ENCODE measurements around the gene TMEM242. TPM values are rescaled to one million over a fixed set of nuclear protein-coding genes. Genes with fewer than 3 reads are reported as not detected.
"Not testable (repeated sequence)": the region's sequence is repeated elsewhere in the genome, so short reads cannot be mapped to it uniquely, and the experiment has no call there.

The TMEM242 gene
- total RNA-seq, 1 donor from 2014 or later: 19.4 TPM

DNA sequence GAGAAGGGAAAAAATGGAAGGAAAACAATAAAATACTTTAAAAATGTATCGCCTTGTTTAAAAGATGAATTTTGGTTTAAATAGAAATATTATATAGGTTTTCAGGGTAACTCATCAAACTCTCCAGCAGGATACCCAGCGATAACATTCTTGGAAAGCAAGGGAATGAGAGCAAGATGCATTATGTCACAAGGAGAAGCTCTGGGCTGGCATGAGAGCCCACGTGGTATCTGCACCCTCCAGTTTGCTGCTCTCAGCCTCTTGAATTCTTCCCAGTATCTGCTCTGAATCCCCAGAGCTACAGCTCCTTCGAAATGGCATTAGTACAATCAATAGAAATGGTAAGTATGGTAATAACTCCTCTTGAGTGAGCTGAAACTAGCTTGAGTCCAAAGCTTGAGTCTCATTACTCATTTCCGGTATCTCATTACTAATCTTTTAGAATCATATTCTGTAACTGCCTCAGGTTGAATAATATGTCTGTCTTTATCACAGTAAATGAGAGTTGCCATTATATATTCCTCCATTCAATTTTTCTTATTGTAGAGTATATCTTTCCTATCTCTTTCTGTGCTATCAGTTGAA is 4.9 kb upstream of the TMEM242 start:
- ATAC-seq (no peak), DNase-seq (no peak)
- intact Hi-C loops (cut with micrococcal nuclease): loop anchor here (10.0 kb wide), 1 partner anchor 257 kb away; no protein-coding TSS in a partner anchor

DNA sequence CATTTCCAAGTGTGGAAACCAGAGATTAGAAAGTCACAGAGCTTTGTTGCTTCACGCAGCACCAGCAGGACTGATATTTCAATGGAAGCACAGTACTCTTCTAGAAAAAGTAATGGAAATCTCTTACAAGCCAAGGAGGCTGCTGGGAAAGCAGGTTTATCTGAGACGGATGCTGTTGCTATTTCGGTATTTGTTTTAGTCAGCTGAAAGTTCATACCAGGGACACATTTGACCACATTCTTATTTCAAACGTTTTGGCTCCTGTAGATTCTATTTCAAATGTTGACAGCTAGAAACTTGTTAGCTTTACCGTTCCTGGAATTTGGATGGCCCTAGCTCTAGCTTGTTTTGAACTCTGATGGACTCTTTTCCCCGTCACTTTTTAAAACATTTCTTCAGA is 3.7 kb upstream of the TMEM242 start:
- intact Hi-C loops (cut with micrococcal nuclease): loop anchor here (10.0 kb wide), 1 partner anchor 258 kb away; no protein-coding TSS in a partner anchor
- no peak for DNase-seq
- no peak for ATAC-seq

GRCh38 chr6:157325069-157325805 is 1.9 kb upstream of the TMEM242 start:
- no peak for DNase-seq
- no peak for ATAC-seq
- intact Hi-C loops (cut with micrococcal nuclease): loop anchor here (10.0 kb wide), 1 partner anchor 260 kb away; no protein-coding TSS in a partner anchor

GRCh38 chr6:157323966-157324300 is 614 bp upstream of the TMEM242 start:
- ATAC-seq: peak; percentile 84
- intact Hi-C loops (cut with micrococcal nuclease): loop anchor here (10.0 kb wide), 1 partner anchor 261 kb away; no protein-coding TSS in a partner anchor
- peak; percentile 86 for DNase-seq

DNA sequence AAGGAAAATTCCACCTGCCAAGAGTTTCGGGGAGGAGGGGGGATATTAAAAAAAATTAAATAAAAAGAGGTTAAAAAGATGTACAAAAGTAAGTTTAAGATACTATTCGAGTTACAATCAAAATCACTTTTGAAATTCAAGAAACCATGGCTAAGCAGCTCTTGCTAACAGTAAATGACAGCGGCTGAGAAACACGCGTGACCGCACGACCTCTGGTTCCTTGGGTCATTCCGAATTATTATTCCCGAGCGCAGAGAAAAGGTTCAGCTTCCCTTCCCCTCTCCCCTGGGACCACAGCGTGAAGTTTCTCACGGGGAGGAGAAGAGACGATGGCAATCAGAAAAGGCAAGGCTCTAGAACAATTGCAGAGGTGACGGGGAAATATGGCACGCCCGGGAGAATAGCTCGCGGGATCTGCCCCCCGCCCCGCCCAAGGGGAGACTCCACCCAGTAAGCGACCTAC is 496 bp downstream of the TMEM242 start:
- DNase-seq (peak; percentile 89), ATAC-seq (peak; percentile 90)
- intact Hi-C loops (cut with micrococcal nuclease): loop anchor here (10.0 kb wide), 1 partner anchor 262 kb away; no protein-coding TSS in a partner anchor

DNA sequence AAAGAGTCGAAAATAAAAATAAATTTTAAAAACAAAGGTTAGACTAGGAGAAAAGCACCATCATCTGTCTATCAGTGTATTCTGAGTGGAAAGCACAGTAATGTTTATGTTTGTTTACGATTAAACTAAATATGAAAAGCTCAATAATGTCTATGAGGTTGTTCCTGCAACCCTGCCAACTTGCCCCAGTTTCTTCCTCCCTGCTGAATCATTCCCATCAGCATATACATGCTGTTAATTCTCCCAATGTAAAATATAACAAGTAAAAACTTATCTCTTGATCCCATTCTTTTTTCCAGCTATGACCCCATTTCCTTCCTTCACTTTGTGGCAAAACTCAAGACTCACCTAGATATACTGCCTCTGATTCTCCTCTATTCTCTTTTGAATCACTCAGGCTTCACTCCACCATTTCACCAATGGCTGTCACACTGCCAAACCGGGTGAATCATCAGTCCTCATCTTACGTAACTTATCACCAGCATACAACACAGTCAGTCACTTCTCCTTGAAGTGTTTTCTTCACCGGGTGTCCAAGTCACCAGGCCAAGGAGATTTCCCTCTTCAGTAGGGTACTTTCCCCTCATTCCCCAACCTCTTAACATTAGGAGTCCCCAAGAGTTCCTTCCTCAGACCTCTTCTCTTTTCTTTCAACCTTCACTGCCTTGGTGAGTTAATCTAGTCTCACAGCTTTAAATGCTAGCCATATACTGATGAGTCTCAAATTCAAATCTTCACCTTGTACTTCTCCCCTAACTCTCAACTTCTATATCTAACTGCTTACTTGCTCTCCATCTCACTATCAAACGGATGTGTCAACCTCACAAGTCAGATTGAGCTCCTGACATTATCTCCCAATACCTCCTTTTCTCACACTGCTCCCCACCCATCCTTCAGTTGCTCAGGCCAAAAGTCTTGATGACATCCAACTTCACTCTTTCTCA is 6.2 kb downstream of the TMEM242 start:
- ATAC-seq (peak; percentile 87), DNase-seq (peak; percentile 66)

GRCh38 chr6:157314705-157315321 is 8.5 kb downstream of the TMEM242 start:
- peak; percentile 64 for ATAC-seq
- no peak for DNase-seq
- intact Hi-C loops (cut with micrococcal nuclease): loop anchor here (5.0 kb wide), 1 partner anchor 352 kb away; no protein-coding TSS in a partner anchor

More for the DNA sequence above, 6.2 kb downstream of the TMEM242 start:
- intact Hi-C loops (cut with micrococcal nuclease): loop anchor here (5.0 kb wide), 1 partner anchor 350 kb away; no protein-coding TSS in a partner anchor

DNA sequence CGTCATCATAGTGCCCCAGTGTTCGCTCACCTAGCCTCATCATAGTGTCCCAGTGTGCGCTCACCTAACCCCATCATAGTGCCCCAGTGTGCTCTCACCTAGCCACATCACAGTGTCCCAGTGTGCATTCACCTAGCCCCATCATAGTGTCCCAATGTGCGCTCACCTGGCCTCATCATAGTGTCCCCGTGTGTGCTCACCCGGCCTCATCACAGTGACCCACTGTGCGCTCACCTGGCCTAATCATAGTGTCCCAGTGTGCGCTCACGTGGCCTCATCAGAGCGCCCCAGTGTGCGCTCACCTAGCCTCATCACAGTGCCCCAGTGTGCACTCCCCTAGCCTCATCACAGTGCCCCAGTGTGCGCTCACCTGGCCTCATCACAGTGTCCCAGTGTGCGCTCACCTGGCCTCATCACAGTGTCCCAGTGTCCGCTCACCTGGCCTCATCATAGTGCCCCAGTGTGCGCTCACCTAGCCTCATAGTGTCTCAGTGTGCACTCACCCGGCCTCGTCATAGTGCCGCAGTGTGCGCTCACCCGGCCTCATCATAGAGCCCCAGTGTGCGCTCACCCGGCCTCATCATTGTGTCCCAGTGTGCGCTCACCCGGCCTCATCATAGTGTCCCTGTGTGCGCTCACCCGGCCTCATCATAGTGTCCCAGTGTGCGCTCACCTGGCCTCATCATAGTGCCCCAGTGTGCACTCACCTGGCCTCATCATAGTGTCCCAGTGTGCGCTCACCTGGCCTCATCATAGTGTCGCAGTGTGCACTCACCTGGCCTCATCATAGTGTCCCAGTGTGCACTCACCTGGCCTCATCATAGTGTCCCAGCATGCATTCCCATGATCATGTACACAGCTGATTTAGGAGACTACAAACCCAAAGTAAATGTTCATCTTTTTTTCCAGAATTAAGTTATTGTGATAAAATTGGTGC is 9.5 kb downstream of the TMEM242 start:
- intact Hi-C loops (cut with micrococcal nuclease): no loop called here
- ATAC-seq (no peak), DNase-seq (no peak)

- intact Hi-C loops (cut with micrococcal nuclease): no loop called here
- ATAC-seq (no peak), DNase-seq (no peak)
Measured at GRCh38 chr6:157312757-157313156, 10.6 kb downstream of the TMEM242 start.

DNA sequence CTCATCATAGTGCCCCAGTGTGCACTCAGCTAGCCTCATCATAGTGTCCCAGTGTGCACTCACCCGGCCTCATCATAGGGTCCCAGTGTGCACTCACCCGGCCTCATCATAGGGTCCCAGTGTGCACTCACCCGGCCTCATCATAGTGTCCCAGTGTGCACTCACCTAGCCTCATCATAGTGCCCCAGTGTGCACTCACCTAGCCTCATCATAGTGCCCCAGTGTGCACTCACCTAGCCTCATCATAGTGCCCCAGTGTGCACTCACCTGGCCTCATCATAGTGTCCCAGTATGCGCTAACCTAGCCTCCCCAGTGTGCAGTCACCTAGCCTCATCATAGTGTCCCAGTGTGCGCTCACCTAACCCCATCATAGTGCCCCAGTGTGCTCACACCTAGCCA is 12.6 kb downstream of the TMEM242 start:
- DNase-seq; intact Hi-C loops (cut with micrococcal nuclease): not testable (repeated sequence)
- peak; percentile 23 for ATAC-seq

GRCh38 chr6:157307661-157308060 is 15.7 kb downstream of the TMEM242 start:
- intact Hi-C loops (cut with micrococcal nuclease): no loop called here
- ATAC-seq (no peak), DNase-seq (no peak)

DNA sequence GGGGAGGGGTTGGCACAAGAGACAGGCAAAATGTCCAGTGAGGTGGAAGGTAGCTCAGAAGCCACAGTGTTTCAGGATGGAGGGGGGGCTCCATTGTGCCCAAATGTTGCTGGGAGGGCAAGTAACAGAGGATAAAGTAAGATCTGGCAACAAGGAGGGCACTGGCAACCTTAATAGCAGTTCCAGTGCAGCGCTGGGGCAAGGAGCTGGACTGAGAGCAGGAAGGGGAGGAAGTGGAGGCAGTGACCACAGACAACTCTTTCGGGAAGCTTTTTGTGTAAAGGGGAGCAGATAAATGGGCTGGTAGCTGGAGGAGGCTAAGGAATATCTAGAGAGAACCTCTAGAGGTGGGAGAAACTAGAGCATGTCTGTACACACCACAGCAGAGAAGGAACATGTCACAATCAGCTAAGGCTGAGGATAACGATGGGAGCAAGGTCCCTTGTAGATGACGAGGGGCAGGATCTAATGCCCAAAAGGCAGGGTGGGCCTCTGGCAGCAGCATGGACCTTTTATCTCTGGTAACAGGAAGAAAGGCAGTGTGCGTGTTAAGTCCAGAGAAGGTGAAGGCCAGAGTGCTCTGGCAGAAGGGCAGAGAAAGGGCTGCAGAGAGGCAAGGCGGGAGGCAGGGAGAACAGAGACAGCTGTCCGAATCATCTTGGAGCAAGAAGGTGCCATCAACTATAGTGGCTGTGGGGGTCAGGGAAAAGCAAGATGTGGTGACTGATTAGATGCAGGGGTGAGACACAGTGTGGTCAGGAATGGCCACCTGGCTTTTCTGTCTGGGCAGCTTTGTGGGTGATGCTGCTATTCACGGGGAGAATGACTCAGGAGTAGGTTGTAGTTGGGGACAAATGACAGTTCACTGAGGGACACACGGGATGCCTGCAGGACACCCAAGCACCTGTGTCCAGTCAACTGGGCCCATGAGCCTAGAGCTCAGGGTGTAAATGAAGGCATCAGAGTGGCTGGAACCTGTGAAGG is 17.4 kb downstream of the TMEM242 start:
- ATAC-seq (peak; percentile 33), DNase-seq (no peak)
- intact Hi-C loops (cut with micrococcal nuclease): no loop called here

DNA sequence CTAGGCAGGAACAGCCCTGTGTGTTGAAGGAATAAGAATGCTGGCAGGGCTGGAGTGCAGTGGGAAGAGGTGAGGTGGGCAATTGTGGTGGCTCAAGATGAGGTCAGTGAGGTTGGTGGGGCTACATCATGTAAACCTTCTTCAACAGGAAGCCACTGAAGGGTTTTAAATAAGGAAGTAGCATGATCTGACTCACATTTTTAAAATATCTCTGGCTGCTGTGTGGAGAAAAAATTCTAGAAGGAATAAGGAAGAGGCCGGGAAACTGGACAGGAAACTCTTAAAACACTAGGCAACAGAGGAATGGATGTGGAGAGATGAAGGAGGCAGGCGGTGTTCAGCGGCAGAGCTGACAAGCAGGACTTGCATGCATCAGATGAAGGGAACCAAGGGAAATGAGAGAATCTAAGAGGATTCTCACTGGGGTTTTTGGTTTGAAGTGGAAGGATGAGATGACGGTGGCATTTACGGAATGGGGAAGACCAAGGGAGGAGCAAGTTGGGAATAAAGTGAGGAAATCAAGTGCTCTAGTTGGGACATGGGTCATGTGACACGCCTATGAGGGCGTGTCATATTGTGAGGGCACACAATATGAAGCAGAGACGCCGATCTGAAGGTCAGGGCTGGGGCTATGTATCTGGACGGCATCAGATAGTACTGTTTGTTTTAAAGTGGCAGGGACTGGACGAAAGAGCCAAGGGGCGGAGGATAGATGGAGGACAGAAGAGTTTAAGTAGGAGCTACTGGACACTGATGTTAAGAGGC is 18.2 kb downstream of the TMEM242 start:
- ATAC-seq: peak; percentile 58
- DNase-seq: no peak
- intact Hi-C loops (cut with micrococcal nuclease): no loop called here

DNA sequence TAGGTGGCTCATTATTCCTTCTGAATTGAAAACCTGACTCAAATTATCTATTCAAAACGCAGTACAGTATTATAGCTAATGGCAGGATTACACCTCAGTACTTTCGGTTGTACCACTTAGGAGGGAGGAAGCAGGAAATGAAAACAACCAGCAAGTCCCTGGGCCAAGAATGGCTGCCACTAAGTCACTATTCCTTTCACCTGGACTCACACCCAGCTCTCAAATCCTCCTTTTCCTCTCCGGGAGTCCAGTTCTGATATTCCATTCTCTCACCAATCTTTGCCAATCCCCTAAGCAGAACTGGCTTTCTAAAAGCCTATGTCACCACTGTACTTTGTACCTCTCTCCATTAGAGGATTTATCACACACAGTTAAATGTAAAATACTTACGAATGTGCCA is 20.6 kb downstream of the TMEM242 start:
- ATAC-seq: no peak
- intact Hi-C loops (cut with micrococcal nuclease): no loop called here
- DNase-seq: no peak

DNA sequence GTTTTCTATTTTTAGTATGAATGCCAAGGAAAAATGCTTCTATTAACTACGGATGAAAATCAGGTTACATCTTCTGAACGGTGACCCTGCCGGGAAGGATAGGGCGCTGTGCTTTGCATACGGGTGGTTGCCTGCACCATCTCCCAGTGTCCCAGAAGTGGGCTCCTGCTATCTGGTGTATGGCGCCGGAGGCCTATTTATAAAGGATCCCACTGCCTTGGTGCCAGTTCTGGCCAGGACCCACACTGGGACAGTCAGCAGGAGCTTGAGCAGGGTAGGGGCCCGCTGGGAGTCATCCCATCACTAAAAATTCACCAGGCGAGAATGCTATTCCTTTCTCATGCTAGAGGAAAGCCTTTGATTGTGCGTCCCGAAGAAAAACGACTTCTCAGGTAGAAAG is 22.9 kb downstream of the TMEM242 start:
- ATAC-seq (peak; percentile 71), DNase-seq (no peak)
- intact Hi-C loops (cut with micrococcal nuclease): no loop called here

DNA sequence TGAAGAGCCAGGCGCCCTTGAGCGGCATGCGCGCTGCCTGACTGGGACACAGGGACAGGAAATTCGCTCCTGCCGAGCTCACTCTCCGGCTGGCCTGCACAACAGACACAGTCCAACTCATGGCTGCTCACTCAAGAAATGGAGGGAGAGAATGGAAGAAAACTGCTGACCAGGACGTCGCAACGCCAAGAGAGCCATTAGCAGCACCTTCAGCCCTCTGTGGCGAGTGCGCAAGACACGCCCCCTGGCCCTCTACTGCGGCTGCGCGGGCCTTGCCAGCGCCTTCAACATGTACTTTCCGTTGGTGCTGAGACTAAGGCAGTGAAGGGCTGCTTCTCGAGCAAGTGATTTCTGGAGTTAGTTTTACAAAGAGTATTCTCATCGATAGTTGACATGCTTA is 23.3 kb downstream of the TMEM242 start:
- no peak for ATAC-seq
- intact Hi-C loops (cut with micrococcal nuclease): no loop called here
- no peak for DNase-seq

All from left ventricle myocardium superior (tissue), 1 donor.